WI38 (cell line): ENCODE data around the gene EN2.

ENCODE experiments used
- H3K4me3 ChIP-seq: 2 replicates; pipeline ENCODE4 v1.5.1; 2011; ENCODE audit warnings: low read depth, mild to moderate bottlenecking, control low read depth, low read length
- CTCF ChIP-seq: IDR thresholded peaks from 2 replicates; pipeline ENCODE4 v1.5.1; 2012; ENCODE audit warnings: low read depth, mild to moderate bottlenecking, control low read depth, low read length

EN2 gene

DNA sequence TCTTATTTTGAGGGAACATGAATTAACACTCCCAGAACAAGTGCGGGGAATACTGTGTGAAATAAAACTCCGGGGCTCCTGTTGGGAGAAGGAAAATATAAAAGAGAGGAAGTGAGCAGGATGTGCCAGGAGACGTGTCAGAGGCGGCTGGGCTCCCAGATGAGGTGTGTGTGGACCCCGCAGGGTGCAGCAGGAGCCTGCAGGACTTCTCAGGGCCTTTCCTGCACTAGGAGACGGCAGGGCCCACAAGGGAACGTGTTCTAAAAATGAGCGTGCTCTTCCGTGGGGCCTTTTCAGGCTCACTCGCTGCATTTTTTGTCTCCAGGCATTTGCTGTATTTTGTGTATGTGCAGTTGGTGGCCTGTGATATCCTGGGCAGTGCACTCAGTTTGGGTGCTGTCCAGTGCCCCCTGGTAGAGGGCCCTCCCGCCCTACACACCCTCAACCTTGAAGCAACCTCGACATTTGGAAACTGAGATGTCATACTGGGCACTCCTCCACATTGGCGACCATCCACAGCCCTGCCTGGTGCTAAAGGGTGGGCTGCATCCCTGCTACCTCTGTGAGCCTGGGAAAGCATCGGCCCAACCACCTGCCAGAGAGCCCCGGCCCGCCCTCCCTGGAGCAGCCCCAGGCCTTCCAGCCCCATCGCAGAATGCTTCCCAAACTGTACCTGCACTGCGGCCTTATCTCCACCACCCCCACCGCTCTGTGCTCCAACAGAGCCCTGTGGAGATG lies 35.2 kb upstream of the EN2 start:
- no peak for TF ChIP-seq CTCF
- no peak overlapping the region for H3K4me3 ChIP-seq

DNA sequence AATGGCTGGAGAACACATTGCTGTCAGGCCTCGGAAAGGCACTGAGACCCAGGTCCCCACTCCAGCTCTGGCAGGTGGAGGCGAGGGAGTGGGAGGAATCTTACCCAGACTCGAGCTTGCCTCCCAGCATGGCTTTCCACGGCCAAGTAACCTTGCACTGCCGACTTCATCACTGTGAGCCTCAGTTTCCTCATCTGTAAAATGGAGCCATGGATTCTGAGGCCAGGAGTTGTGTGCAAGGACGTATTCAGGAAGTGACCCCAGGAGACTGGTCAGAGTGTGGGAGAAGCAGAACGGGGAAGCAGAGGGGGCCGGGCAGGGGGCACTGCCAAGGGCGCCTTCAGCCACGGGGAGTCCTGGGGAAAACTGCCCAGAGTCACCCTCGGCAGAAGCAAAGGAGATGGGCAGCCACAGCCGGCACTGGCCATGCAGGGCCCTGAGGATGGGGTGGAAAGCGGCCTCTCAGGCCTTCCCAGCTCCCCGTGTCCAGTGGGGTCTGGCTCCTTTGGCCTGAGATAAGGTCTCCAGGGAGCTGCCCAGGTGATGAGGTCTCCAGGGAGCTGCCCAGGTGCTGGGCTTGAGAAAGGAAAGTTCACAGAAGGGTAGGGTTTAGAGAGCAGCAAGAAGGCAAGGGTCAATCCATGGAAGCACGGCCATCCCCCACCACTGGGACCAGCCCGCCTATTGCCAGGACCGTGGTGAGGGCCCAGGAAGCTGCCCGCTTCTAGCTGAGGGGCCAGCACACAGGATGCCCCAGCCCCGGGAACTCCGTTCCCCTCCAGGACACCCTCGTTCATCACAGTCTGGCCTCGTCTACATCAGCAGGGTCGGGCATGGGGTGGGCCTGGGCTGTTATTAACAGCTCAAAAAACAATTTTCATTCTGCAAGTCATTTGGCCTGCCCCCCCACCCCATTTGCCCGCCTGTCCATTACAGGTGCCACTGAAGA lies 34.3 kb upstream of the EN2 start:
- no peak overlapping the region for H3K4me3 ChIP-seq
- no peak for TF ChIP-seq CTCF

DNA sequence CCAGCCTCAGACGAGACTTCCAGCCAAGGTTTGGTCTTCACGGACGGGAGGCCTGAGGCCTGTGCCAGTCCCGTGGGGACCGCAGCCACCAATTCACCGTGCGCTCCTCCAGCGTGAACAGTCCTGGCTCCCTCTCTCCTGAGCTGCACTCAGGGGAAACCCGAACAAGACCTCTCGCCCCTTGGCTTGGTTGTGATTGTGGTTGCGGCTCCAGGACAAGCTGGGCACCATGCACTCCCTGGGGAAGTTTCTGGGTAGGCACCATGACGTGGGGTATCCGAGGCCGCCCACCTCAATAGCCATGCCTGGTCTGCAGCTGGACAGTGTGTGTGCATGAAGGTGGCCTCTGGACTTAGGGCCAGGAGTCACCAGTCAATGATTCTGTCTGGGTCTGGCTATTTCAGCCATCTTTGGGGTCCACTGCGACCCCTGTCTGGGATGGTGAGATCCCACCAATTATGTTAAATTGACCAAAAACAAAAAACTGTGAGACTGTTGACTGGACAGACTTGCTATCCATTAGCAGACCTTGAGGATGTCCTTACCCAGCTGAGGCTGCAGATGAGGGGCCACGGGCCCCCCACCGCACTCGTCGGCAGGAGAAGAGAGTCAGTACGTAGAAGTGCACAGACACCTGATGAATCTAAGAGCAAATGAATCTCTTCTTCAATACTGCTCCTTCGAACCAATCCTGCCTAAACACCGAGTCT lies 33.5 kb upstream of the EN2 start:
- no peak for TF ChIP-seq CTCF
- no peak overlapping the region for H3K4me3 ChIP-seq

GRCh38 chr7:155425011-155425340 lies 33.0 kb upstream of the EN2 start:
- TF ChIP-seq CTCF, result no peak
- no peak overlapping the region for H3K4me3 ChIP-seq

- TF ChIP-seq CTCF, result no peak
- no peak overlapping the region for H3K4me3 ChIP-seq
Measured at GRCh38 chr7:155425887-155426286, 32.0 kb upstream of the EN2 start.

DNA sequence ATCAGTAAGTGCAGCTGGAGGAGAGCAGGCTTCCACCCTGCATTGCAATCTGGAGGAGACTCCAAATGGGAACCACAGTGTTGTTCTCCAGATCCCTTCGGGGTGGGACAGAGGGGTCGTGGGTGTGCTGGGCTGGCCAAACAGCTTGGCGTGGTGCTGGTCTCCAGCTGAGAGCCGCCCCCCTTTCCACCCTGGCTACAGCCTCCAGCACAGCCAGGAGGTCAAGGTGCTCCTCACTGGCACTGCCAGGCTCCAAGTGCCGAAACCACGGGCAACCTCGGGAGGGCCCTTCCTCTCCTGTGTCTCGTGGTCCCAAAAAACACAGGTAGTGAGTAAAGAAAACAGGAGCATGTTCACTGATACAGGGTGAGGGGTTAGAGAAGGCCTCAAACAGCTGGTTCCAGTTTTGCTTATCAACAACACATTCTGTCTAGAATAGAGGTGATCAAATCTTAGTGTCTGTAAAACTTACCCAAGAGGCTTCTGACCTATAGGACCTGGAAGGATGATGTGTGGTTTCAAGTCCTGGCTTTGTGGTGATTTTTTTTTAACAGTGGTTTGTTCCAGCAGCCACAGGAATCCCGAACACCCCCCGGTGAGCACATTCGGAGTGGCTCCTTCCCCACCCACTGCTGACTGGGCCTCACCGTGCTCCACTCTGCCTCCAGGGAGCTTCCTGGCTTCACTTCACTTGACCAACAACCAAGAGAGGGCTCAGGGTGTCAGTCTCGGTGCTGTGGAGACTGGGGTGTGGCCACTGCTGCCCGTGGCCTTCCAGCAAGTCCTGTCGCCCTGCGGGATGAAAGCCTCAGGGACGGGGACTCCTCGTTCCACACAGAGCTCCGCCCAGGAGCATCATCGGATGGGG lies 31.2 kb upstream of the EN2 start:
- TF ChIP-seq CTCF, result no peak
- no peak overlapping the region for H3K4me3 ChIP-seq
